ENCODE data around the gene SMC1A.
A peak's percentile ranks its signal among the peaks of the same experiment; 100 is the strongest.

SMC1A gene

GRCh38 chrX:53429755-53430154, 7.3 kb upstream of the SMC1A start:
- Histone ChIP-seq H3F3A (ENCODE audit: low read depth) (no peaks in the 10 kb centered on the region), H3K9me2 (replicated peaks; ENCODE audit: low read depth, low read length) (no peaks in the 10 kb centered on the region), H2AFZ (ENCODE audit: low read length) (no peak overlapping the region), H3K4me1 (ENCODE audit: insufficient read depth, low read length, poor library complexity, severe bottlenecking) (peaks cover 4% of the 10 kb centered on the region), H3K9me3 (ENCODE audit: insufficient read depth, low read depth, low read length) (no peaks in the 10 kb centered on the region), H3K79me2 (ENCODE audit: insufficient read depth, low read length) (peaks cover 11% of the 10 kb centered on the region), H3K36me3 (ENCODE audit: insufficient read depth, low read length) (no peaks in the 10 kb centered on the region), H3K4me2 (ENCODE audit: low read depth, low read length, poor library complexity, severe bottlenecking) (no peak overlapping the region), H3K9ac (ENCODE audit: low read depth, low read length, poor library complexity, severe bottlenecking) (no peak overlapping the region), H4K20me1 (ENCODE audit: insufficient read depth, low read length, poor library complexity, severe bottlenecking) (no peaks in the 10 kb centered on the region), H3K4me3 (ENCODE audit: low read length, poor library complexity, severe bottlenecking) (no peak overlapping the region), H3K27me3 (ENCODE audit: insufficient read depth, low read length, poor library complexity, severe bottlenecking) (no peaks in the 10 kb centered on the region)
- no peak for TF ChIP-seq CTCF (conservative IDR thresholded peaks at IDR 0.05; ENCODE audit: low read length)
- no peak for TF ChIP-seq EZH2phosphoT487 (IDR thresholded peaks at IDR 0.05; ENCODE audit: borderline replicate concordance)

DNA sequence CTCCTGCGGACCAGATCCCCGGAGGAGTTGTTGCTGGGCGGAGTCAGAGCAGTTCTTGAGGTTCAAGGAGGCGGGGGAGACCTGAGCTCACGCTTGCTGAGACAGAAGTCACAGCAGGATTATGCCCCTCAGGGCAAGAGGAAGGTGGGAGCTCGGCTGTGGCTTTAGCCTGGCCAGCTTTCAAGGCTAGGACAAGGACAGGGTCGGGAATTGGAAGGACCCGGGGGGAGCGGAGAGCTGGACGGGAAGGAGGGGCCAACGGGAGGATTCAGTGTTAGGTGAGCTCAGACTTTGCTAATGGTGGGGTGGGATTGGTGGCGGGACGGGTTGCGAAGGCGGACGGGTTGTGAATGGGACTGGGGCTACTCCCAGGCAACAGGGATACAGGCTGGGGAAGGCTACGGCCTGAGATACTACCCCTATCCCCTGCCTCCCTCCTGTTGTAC, 430 bp upstream of the SMC1A start, which contains the start of gene RIBC1:
Gene RIBC1, plus strand, starts transcription at position 13 of the 446 bp plus-strand sequence. CDS start 3,404 bp downstream, outside the sequence.
- peak within 1 kb of the TSS; percentile 98 for H3K9ac ChIP-seq (ENCODE audit: low read depth, low read length, poor library complexity, severe bottlenecking)
- TF ChIP-seq EZH2phosphoT487 (IDR thresholded peaks at IDR 0.05; ENCODE audit: borderline replicate concordance) = no peak
- TF ChIP-seq CTCF (conservative IDR thresholded peaks at IDR 0.05; ENCODE audit: low read length) = no peak
- H3K27me3 ChIP-seq (ENCODE audit: insufficient read depth, low read length, poor library complexity, severe bottlenecking) = no peaks in the 10 kb centered on the region
- H4K20me1 ChIP-seq (ENCODE audit: insufficient read depth, low read length, poor library complexity, severe bottlenecking) = peaks cover 27% of the 10 kb centered on the region
- peaks cover 3% of the 10 kb centered on the region for H3K4me1 ChIP-seq (ENCODE audit: insufficient read depth, low read length, poor library complexity, severe bottlenecking)
- H3K36me3 ChIP-seq (ENCODE audit: insufficient read depth, low read length) = no peaks in the 10 kb centered on the region
- peak within 1 kb of the TSS; percentile 74; the same call in 1 of the 2 replicates for H2AFZ ChIP-seq (ENCODE audit: low read length)
- H3K9me2 ChIP-seq (replicated peaks; ENCODE audit: low read depth, low read length) = no peaks in the 10 kb centered on the region
- no peaks in the 10 kb centered on the region for H3F3A ChIP-seq (ENCODE audit: low read depth)
- H3K4me2 ChIP-seq (ENCODE audit: low read depth, low read length, poor library complexity, severe bottlenecking) = peak within 1 kb of the TSS; percentile 95
- H3K9me3 ChIP-seq (ENCODE audit: insufficient read depth, low read depth, low read length) = no peaks in the 10 kb centered on the region
- H3K79me2 ChIP-seq (ENCODE audit: insufficient read depth, low read length) = peaks cover 42% of the 10 kb centered on the region
- H3K4me3 ChIP-seq (ENCODE audit: low read length, poor library complexity, severe bottlenecking) = peak within 1 kb of the TSS; percentile 90

GRCh38 chrX:53421772-53422085, 725 bp downstream of the SMC1A start:
- H3K4me2 ChIP-seq (ENCODE audit: low read depth, low read length, poor library complexity, severe bottlenecking) = peak overlapping the region; percentile 95
- peaks cover 53% of the 10 kb centered on the region for H3K79me2 ChIP-seq (ENCODE audit: insufficient read depth, low read length)
- peak overlapping the region; percentile 74; the same call in 1 of the 2 replicates for H2AFZ ChIP-seq (ENCODE audit: low read length)

More at GRCh38 chrX:53421772-53422085, 725 bp downstream of the SMC1A start:
- Histone ChIP-seq H3K4me3 (ENCODE audit: low read length, poor library complexity, severe bottlenecking) (peak overlapping the region; percentile 90), H3F3A (ENCODE audit: low read depth) (no peaks in the 10 kb centered on the region), H3K27me3 (ENCODE audit: insufficient read depth, low read length, poor library complexity, severe bottlenecking) (no peaks in the 10 kb centered on the region), H3K36me3 (ENCODE audit: insufficient read depth, low read length) (no peaks in the 10 kb centered on the region), H3K9ac (ENCODE audit: low read depth, low read length, poor library complexity, severe bottlenecking) (peak overlapping the region; percentile 98), H3K9me2 (replicated peaks; ENCODE audit: low read depth, low read length) (no peaks in the 10 kb centered on the region), H3K9me3 (ENCODE audit: insufficient read depth, low read depth, low read length) (no peaks in the 10 kb centered on the region), H3K4me1 (ENCODE audit: insufficient read depth, low read length, poor library complexity, severe bottlenecking) (peaks cover 3% of the 10 kb centered on the region), H4K20me1 (ENCODE audit: insufficient read depth, low read length, poor library complexity, severe bottlenecking) (peaks cover 33% of the 10 kb centered on the region)
- TF ChIP-seq EZH2phosphoT487 (IDR thresholded peaks at IDR 0.05; ENCODE audit: borderline replicate concordance) (no peak), CTCF (conservative IDR thresholded peaks at IDR 0.05; ENCODE audit: low read length) (no peak)

All from Loucy (cell line).